ENCODE measurements around the gene ZKSCAN3. TPM values are rescaled to one million over a fixed set of nuclear protein-coding genes. Genes with fewer than 3 reads are reported as not detected.
"Not testable (repeated sequence)": the region's sequence is repeated elsewhere in the genome, so short reads cannot be mapped to it uniquely, and the experiment has no call there.

Gene ZKSCAN3
- total RNA-seq, 2 donors from 2014 or later: 1.3 to 1.6 TPM

GRCh38 chr6:28357036-28357435 lies 7.3 kb downstream of the ZKSCAN3 start:
- Histone ChIP-seq H3K36me3 (replicated peaks in 1 of 2; ENCODE audit: insufficient read depth in 1 of 2, low read depth in 2 of 2) (no peaks in the 10 kb centered on the region), H3K27ac (no peak overlapping the region), H3K9me3 (no peaks in the 10 kb centered on the region), H3K4me1 (peaks cover 24% of the 10 kb centered on the region), H3K27me3 (no peaks in the 10 kb centered on the region), H3K4me3 (no peak overlapping the region)
- WGBS, 2 donors: 62 to 79% methylated on average over 6 of the region's 6 CpGs
- no peak for DNase-seq
- no peak for ATAC-seq
- intact Hi-C loops (cut with DNase I): loop anchor here (10.0 kb wide), 1 partner anchor 222 kb away; no protein-coding TSS in a partner anchor
- TF ChIP-seq, protein P1, sequence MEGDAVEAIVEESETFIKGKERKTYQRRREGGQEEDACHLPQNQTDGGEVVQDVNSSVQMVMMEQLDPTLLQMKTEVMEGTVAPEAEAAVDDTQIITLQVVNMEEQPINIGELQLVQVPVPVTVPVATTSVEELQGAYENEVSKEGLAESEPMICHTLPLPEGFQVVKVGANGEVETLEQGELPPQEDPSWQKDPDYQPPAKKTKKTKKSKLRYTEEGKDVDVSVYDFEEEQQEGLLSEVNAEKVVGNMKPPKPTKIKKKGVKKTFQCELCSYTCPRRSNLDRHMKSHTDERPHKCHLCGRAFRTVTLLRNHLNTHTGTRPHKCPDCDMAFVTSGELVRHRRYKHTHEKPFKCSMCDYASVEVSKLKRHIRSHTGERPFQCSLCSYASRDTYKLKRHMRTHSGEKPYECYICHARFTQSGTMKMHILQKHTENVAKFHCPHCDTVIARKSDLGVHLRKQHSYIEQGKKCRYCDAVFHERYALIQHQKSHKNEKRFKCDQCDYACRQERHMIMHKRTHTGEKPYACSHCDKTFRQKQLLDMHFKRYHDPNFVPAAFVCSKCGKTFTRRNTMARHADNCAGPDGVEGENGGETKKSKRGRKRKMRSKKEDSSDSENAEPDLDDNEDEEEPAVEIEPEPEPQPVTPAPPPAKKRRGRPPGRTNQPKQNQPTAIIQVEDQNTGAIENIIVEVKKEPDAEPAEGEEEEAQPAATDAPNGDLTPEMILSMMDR (IDR thresholded peaks at IDR 0.05): no peak
- no peak for TF ChIP-seq POLR2A (IDR thresholded peaks at IDR 0.05)

- H3K9me3 ChIP-seq; H3K36me3 ChIP-seq (replicated peaks in 1 of 2; ENCODE audit: insufficient read depth in 1 of 2, low read depth in 2 of 2); ATAC-seq; H3K4me3 ChIP-seq; H3K27me3 ChIP-seq; DNase-seq; H3K27ac ChIP-seq: not testable (repeated sequence)
- H3K4me1 ChIP-seq: peaks cover 15% of the 10 kb centered on the region
- WGBS, 2 donors: 90 to 94% methylated on average over 13 of the region's 16 CpGs
- intact Hi-C loops (cut with DNase I): loop anchor here (10.0 kb wide), 1 partner anchor 225 kb away; no protein-coding TSS in a partner anchor
Observed at GRCh38 chr6:28359562-28359961, 9.8 kb downstream of the ZKSCAN3 start.

GRCh38 chr6:28360961-28361360 lies 11.2 kb downstream of the ZKSCAN3 start:
- no peak for TF ChIP-seq POLR2A (IDR thresholded peaks at IDR 0.05)
- TF ChIP-seq, protein P1 (IDR thresholded peaks at IDR 0.05): no peak
- WGBS, 2 donors: 82 to 88% methylated on average over 2 of the region's 2 CpGs
- Histone ChIP-seq H3K36me3 (replicated peaks in 1 of 2; ENCODE audit: insufficient read depth in 1 of 2, low read depth in 2 of 2) (peaks cover 0 to 6% of the 10 kb centered on the region in 2 donors), H3K27ac (no peak overlapping the region), H3K4me3 (no peak overlapping the region), H3K9me3 (no peaks in the 10 kb centered on the region), H3K27me3 (no peaks in the 10 kb centered on the region), H3K4me1 (peaks cover 5% of the 10 kb centered on the region)
- intact Hi-C loops (cut with DNase I): no loop called here
- ATAC-seq (no peak), DNase-seq (no peak)

DNA sequence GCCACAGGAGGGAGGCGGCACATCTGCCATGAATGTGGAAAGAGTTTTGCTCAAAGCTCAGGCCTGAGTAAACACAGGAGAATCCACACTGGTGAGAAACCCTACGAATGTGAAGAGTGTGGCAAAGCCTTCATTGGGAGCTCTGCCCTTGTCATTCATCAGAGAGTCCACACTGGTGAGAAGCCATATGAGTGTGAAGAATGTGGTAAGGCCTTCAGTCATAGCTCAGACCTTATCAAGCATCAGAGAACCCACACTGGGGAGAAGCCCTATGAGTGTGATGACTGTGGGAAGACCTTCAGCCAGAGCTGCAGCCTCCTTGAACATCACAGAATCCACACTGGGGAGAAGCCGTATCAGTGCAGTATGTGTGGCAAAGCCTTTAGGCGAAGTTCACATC lies 15.8 kb downstream of the ZKSCAN3 start:
- H3K9me3 ChIP-seq; H3K4me3 ChIP-seq; H3K36me3 ChIP-seq (replicated peaks in 1 of 2; ENCODE audit: insufficient read depth in 1 of 2, low read depth in 2 of 2); H3K4me1 ChIP-seq; intact Hi-C loops (cut with DNase I); ATAC-seq; H3K27ac ChIP-seq; DNase-seq; H3K27me3 ChIP-seq: not testable (repeated sequence)
- WGBS, 2 donors: 83 to 94% methylated on average over 4 of the region's 4 CpGs

DNA sequence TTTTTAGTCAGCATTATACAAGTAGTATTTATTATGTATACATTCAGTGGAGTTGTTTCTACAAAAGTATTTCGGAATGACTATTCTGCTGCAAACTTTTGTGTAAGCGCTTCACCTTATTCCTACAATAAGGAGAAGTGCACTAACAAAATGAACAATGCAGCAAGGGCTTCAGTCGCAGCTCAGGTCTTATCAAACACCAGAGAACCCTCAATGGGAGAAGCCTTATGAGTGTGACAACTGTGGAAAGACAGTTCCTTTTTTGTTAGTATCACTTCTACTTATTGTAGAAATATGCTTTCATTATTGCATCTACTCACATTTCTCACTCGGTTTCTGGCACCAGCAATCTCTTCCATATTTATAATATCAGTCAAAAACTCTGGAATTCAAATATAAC lies 18.8 kb downstream of the ZKSCAN3 start:
- WGBS, 2 donors: 85% methylated on average over 4 of the region's 4 CpGs
- Histone ChIP-seq H3K4me3 (no peak overlapping the region), H3K27me3 (no peaks in the 10 kb centered on the region), H3K4me1 (no peaks in the 10 kb centered on the region), H3K36me3 (replicated peaks in 1 of 2; ENCODE audit: insufficient read depth in 1 of 2, low read depth in 2 of 2) (peaks cover 0 to 6% of the 10 kb centered on the region in 2 donors), H3K27ac (no peak overlapping the region), H3K9me3 (no peaks in the 10 kb centered on the region)
- TF ChIP-seq, protein P1 (IDR thresholded peaks at IDR 0.05): no peak
- TF ChIP-seq POLR2A (IDR thresholded peaks at IDR 0.05): no peak
- ATAC-seq (no peak), DNase-seq (no peak)
- intact Hi-C loops (cut with DNase I): no loop called here

- H3K27ac ChIP-seq: no peak overlapping the region
- no peaks in the 10 kb centered on the region for H3K4me1 ChIP-seq
- ATAC-seq (no peak), DNase-seq (no peak)
- intact Hi-C loops (cut with DNase I): no loop called here
- 93 to 96% methylated on average over 3 of the region's 3 CpGs for WGBS, 2 donors
- H3K36me3 ChIP-seq (replicated peaks in 1 of 2; ENCODE audit: insufficient read depth in 1 of 2, low read depth in 2 of 2): peaks cover 0 to 6% of the 10 kb centered on the region in 2 donors
- H3K9me3 ChIP-seq: no peaks in the 10 kb centered on the region
- TF ChIP-seq, protein P1 (IDR thresholded peaks at IDR 0.05): no peak
- no peak for TF ChIP-seq POLR2A (IDR thresholded peaks at IDR 0.05)
- H3K4me3 ChIP-seq: no peak overlapping the region
- no peaks in the 10 kb centered on the region for H3K27me3 ChIP-seq
Observed at GRCh38 chr6:28369463-28369862, 19.7 kb downstream of the ZKSCAN3 start.

All from body of pancreas (tissue), 4 donors.